OCI-M2 (cell line): Measurements from ENCODE around the gene PSORS1C2.
"Not testable (repeated sequence)": the region's sequence is repeated elsewhere in the genome, so short reads cannot be mapped to it uniquely, and the experiment has no call there.

Experiments used
- DNase-seq: peaks from one replicate; lab custom pipeline; 2025; ENCODE audit not compliant: unreplicated experiment; lab: John Stamatoyannopoulos, UW

PSORS1C2 gene

DNA sequence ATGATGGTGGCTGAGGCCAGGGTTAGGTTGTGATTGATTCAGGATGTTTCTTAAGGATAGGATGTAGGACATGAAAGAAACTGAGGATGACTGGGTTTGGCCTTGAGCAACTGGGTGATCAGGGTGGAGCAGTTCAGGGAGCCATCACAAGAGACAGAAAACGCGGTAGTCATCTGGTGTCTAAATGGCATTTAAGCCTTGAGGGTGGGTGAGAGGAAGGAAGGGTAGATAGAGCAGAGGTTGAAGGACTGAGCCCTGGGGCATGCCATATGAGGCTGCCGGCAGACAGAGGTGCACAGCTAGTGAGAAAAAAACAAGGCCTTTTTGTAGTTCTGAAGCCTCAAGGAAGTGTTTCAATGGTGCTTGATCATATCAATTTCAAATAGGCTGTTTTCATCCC, 29.7 kb upstream of the PSORS1C2 start:
- DNase-seq: no peak

GRCh38 chr6:31165986-31166385, 27.1 kb upstream of the PSORS1C2 start:
- no peak for DNase-seq

DNA sequence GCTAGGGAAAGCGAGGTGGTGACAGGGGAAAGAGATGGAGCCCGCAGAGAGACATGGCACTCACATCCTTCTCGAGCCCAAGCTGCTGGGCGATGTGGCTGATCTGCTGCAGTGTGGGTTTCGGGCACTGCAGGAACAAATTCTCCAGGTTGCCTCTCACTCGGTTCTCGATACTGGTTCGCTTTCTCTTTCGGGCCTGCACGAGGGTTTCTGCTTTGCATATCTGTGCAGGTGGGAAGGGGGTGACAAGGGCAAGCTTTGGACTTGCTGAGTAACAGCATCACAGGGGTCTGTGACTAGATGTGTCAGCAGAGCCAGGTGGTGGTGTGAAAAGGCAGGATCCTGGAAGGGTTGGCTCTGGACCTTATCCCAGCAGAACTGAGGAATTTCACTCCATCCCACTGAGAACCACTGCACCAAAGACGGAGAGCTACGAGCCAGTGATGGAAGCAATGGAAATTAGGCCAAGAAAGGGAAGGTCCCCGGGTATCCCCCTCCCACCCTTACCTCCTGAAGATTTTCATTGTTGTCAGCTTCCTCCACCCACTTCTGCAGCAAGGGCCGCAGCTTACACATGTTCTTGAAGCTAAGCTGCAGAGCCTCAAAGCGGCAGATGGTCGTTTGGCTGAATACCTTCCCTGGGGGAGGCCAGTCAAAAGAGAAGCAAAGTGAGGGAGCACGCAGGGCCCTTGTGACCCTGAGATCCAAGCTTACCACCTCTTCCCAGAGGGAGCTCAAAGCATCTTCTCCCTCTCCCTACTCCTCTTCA, 26.4 kb upstream of the PSORS1C2 start:
- not testable (repeated sequence) for DNase-seq

GRCh38 chr6:31164475-31165063, 25.7 kb upstream of the PSORS1C2 start:
- DNase-seq: not testable (repeated sequence)

DNA sequence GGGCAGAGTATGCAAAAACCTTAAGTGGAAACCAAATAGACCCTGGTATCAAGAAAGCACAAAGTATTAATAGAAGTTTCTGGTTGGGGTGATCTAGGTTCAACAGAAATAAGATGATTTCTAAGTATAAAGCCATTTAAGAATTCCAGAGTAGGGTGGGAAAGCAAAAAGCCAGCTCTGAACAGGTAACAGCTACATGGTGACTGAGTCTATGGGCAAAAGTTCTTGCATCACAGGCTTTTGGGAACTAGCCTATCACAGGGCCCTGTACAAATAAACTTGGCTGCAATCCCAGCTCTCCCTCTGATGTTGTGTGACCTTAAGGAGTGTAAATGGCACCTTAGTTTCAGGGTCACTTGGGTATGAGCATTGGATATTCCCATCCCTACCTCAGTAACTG, 25.1 kb upstream of the PSORS1C2 start:
- DNase-seq: no peak

- no peak for DNase-seq
Observed at GRCh38 chr6:31162463-31163165, 23.7 kb upstream of the PSORS1C2 start.

DNA sequence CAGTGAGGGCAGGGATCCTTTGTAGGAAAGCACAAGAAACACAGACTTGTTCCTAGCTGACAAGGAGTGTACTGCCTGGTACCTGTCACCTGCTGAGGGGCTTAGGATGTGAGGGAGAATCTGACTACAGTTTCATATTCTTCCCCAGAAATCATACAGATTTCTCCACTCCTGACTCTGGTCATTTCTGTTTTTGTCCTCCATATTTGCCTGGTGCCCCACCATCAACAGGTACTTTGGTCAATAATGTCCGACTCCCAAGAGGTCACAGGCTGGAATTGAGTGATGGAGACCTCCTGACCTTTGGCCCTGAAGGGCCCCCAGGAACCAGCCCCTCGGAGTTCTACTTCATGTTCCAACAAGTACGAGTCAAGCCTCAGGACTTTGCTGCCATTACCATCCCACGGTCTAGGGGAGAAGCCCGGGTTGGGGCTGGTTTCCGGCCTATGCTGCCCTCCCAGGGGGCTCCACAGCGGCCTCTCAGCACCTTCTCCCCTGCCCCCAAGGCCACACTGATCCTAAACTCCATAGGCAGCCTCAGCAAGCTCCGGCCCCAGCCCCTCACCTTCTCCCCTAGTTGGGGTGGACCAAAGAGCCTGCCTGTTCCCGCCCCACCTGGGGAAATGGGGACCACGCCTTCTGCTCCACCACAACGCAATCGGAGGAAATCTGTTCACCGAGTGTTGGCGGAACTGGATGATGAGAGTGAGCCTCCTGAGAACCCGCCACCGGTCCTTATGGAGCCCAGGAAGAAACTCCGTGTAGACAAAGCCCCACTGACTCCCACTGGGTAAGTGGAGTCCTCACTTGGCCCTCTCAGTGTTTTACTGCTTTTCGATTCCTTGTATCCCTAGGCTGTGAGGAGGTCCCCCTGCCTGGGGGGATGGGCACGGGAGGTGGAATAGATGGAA, 22.6 kb upstream of the PSORS1C2 start:
- DNase-seq: no peak

DNA sequence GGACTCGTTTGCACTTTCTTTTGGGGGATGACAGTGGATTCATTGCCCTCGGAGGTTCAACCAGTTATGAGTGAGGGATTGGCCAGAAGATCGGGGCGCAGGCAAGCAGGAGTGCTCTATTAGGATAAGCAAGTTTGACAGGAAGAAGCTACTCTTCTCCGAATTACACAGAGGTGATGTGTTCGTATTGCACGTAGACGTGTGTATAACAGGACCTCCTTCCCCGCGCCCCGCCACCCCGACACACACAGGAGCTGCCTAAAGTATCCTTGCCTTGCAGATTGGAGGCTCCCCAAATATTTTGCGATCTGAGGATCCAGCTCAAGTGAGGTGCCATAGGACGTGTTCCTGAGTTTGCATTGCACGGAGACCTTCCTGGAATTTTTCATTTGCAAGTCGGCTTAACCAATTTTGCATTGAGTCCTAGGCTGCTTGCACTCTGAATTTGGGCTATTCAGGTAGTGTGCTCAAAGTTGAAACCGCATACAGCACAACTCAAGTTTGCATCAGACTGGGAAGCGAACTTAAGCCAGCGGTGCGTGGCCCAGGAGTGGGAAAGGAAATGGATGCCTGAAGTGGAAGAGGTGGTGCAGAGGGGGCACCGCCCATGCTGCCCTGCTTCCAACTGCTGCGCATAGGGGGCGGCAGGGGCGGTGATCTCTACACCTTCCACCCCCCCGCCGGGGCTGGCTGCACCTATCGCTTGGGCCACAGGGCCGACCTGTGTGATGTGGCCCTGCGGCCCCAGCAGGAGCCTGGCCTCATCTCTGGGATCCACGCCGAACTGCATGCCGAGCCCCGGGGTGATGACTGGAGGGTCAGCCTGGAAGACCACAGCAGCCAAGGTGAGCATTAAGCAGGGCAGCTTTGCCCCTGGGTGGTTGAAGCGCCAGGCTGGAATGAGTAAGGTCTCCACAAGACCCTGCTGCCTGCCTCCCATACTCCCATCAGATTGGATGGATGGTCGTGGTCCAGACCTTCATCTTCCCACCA, 20.3 kb upstream of the PSORS1C2 start:
- DNase-seq: no peak

GRCh38 chr6:31158140-31158862, 19.4 kb upstream of the PSORS1C2 start, which contains the start of gene TCF19:
Gene TCF19 (plus strand): TSS chr6:31158589. CDS start chr6:31159470, 881 bp downstream.
- DNase-seq: peak; percentile 97

DNA sequence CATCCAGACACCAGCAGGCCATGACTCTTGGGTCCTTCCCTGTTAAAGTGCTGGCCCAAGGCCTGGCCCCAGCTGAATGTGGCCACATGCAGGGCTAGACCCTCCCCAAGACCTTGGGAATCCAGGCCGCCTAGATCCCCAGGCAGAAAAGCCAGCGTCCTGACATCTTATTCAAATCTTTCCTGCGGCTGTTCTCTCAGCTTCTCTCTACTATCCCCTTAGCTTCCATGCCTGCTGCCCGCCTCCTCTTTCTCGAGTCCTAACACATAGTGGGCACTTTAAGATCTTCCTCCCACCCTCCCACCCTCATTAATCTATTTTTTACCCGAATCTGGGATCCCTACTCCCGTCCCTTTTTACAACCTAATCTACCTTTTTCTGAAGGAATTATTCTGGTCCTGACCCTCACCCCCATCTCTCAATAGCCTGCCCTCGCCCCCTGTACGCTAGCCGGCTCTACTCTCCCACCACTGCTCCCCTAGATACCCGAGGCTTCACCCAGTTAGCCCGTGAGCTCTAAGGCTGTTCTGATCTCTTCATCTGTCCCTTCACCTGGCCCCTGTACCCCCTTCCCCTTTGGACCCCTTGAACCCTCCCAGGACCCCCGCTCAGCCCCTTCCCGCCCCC, 18.8 kb upstream of the PSORS1C2 start, which contains the start of gene CCHCR1:
Gene CCHCR1 (minus strand): TSS at position 290 of the 627 bp plus-strand sequence. CDS start 202 bp downstream, at position 88.
- no peak for DNase-seq

DNA sequence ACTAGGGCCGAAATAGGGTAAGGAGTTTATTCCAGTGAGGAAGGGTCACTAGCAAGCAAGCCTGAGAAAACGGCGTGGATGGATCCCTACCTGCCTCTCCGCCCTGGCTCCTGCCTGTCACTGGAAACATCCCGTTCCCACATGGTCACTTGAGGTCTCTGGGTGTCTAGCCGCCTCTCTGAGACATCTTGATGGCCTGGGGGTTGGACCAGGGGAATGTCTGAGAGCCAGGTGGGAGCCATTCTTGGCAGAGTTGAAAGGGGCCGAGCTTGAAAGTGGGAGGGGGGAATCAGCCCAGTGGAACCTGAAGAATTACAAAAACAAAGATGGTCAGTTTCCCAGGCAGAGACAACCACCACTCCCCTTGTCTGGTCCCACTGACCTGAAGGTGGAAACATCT, 17.8 kb upstream of the PSORS1C2 start:
- DNase-seq: no peak

- no peak for DNase-seq
Observed at GRCh38 chr6:31154436-31154835, 15.6 kb upstream of the PSORS1C2 start.

GRCh38 chr6:31152781-31153180, 13.9 kb upstream of the PSORS1C2 start:
- no peak for DNase-seq

GRCh38 chr6:31149827-31150447, 11.1 kb upstream of the PSORS1C2 start:
- no peak for DNase-seq

- no peak for DNase-seq
Observed at GRCh38 chr6:31145386-31145785, 6.5 kb upstream of the PSORS1C2 start.

- no peak for DNase-seq
Observed at GRCh38 chr6:31144970-31145340, 6.1 kb upstream of the PSORS1C2 start.

GRCh38 chr6:31144296-31144969, 5.6 kb upstream of the PSORS1C2 start:
- DNase-seq: no peak

DNA sequence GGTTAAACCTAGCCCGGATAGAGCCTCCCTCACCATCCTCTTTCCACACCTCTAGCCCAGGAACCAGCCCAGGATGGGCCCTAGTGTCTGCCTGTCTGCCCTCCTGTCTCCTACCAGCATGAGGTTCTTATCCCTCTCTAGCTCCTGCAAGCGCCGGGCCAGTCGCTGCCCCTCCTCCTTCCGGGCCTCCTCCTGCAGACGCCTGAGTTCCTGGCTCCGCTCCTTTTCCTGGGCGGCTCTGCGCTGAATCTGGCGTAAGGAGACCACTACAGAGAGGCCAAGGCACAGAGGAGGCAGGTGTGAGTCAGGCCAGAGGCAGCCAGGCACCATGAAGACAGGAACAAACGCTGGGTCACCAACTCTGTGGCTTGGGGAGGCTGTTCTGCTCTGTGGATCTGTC, 4.3 kb upstream of the PSORS1C2 start:
- no peak for DNase-seq
